Measurements from ENCODE around the gene DCUN1D4.

GRCh38 chr4:51923343-51923742, 80.4 kb downstream of the DCUN1D4 start:
- TF ChIP-seq ZC3H10 (CRISPR knock-in tag; IDR thresholded peaks at IDR 0.05), result no peak
- TF ChIP-seq ZFP30 (CRISPR knock-in tag; IDR thresholded peaks at IDR 0.05), result no peak
- TF ChIP-seq PPARA (CRISPR knock-in tag; IDR thresholded peaks at IDR 0.05; ENCODE audit: borderline replicate concordance), result no peak
- no peak for TF ChIP-seq PATZ1 (CRISPR knock-in tag; IDR thresholded peaks at IDR 0.05; ENCODE audit: borderline replicate concordance)
- no peak for TF ChIP-seq ZFP3 (CRISPR knock-in tag; IDR thresholded peaks at IDR 0.05)
